Measurements from ENCODE around the gene IL1RAPL1. TPM values are rescaled to one million over a fixed set of nuclear protein-coding genes. Genes with fewer than 3 reads are reported as not detected.

IL1RAPL1 gene
- total RNA-seq, 1 experiment from 2014 or later = not detected

- Mint-ChIP-seq H3K4me1 (ENCODE audit: insufficient read depth, unreplicated experiment) (peaks cover 7% of the 10 kb centered on the region), H3K27me3 (ENCODE audit: insufficient read depth, unreplicated experiment) (no peaks in the 10 kb centered on the region), H3K4me3 (ENCODE audit: unreplicated experiment) (no peak overlapping the region), H3K9me3 (ENCODE audit: unreplicated experiment) (no peaks in the 10 kb centered on the region), H3K36me3 (ENCODE audit: insufficient read depth, unreplicated experiment) (no peaks in the 10 kb centered on the region), H3K27ac (ENCODE audit: low read depth, unreplicated experiment) (no peak overlapping the region)
- TF ChIP-seq CTCF (IDR thresholded peaks at IDR 0.05; ENCODE audit: unreplicated experiment) = no peak
- BruUV-seq (replicated peaks) = no TSS peak
- intact Hi-C loops (cut with micrococcal nuclease) = no loop called here
- ChIA-PET CTCF (interaction anchor here (0.5 kb wide), 1 partner anchor 193 kb away, joined by 3 read pairs; no protein-coding TSS in a partner anchor), POLR2A (no interaction called here)
- no peak for DNase-seq (ENCODE audit: unreplicated experiment)
Observed at GRCh38 chrX:29023207-29023606, 436.0 kb downstream of the IL1RAPL1 start.

GRCh38 chrX:29024871-29025270, 437.6 kb downstream of the IL1RAPL1 start:
- no peak overlapping the region for H3K4me3 Mint-ChIP-seq (ENCODE audit: unreplicated experiment)
- H3K4me1 Mint-ChIP-seq (ENCODE audit: insufficient read depth, unreplicated experiment) = peaks cover 7% of the 10 kb centered on the region
- no TSS peak for BruUV-seq (replicated peaks)
- ChIA-PET POLR2A (no interaction called here), CTCF (no interaction called here)
- H3K27me3 Mint-ChIP-seq (ENCODE audit: insufficient read depth, unreplicated experiment) = no peaks in the 10 kb centered on the region
- intact Hi-C loops (cut with micrococcal nuclease) = no loop called here
- peak overlapping the region; percentile 11 for H3K27ac Mint-ChIP-seq (ENCODE audit: low read depth, unreplicated experiment)
- H3K9me3 Mint-ChIP-seq (ENCODE audit: unreplicated experiment) = no peaks in the 10 kb centered on the region
- H3K36me3 Mint-ChIP-seq (ENCODE audit: insufficient read depth, unreplicated experiment) = no peaks in the 10 kb centered on the region
- peak; percentile 81 for DNase-seq (ENCODE audit: unreplicated experiment)
- TF ChIP-seq CTCF (IDR thresholded peaks at IDR 0.05; ENCODE audit: unreplicated experiment) = no peak

GRCh38 chrX:29039501-29039900, 452.3 kb downstream of the IL1RAPL1 start:
- no peaks in the 10 kb centered on the region for H3K4me1 Mint-ChIP-seq (ENCODE audit: insufficient read depth, unreplicated experiment)
- no peaks in the 10 kb centered on the region for H3K9me3 Mint-ChIP-seq (ENCODE audit: unreplicated experiment)
- no peak overlapping the region for H3K27ac Mint-ChIP-seq (ENCODE audit: low read depth, unreplicated experiment)
- DNase-seq (ENCODE audit: unreplicated experiment) = no peak
- no peak for TF ChIP-seq CTCF (IDR thresholded peaks at IDR 0.05; ENCODE audit: unreplicated experiment)
- BruUV-seq (replicated peaks) = no TSS peak
- no peaks in the 10 kb centered on the region for H3K36me3 Mint-ChIP-seq (ENCODE audit: insufficient read depth, unreplicated experiment)
- ChIA-PET CTCF (interaction anchor here (0.6 to 1.3 kb wide), 3 partner anchors 17 to 1608 kb away, joined by 3 to 4 read pairs (median 3); no protein-coding TSS in a partner anchor), POLR2A (no interaction called here)
- H3K4me3 Mint-ChIP-seq (ENCODE audit: unreplicated experiment) = no peak overlapping the region
- no peaks in the 10 kb centered on the region for H3K27me3 Mint-ChIP-seq (ENCODE audit: insufficient read depth, unreplicated experiment)
- intact Hi-C loops (cut with micrococcal nuclease) = no loop called here

- no peak for DNase-seq (ENCODE audit: unreplicated experiment)
- intact Hi-C loops (cut with micrococcal nuclease) = no loop called here
Observed at GRCh38 chrX:29040160-29040559, 452.9 kb downstream of the IL1RAPL1 start.

More at GRCh38 chrX:29040160-29040559, 452.9 kb downstream of the IL1RAPL1 start:
- no peak overlapping the region for H3K4me3 Mint-ChIP-seq (ENCODE audit: unreplicated experiment)
- H3K36me3 Mint-ChIP-seq (ENCODE audit: insufficient read depth, unreplicated experiment) = no peaks in the 10 kb centered on the region
- no peaks in the 10 kb centered on the region for H3K4me1 Mint-ChIP-seq (ENCODE audit: insufficient read depth, unreplicated experiment)
- TF ChIP-seq CTCF (IDR thresholded peaks at IDR 0.05; ENCODE audit: unreplicated experiment) = no peak
- no peak overlapping the region for H3K27ac Mint-ChIP-seq (ENCODE audit: low read depth, unreplicated experiment)
- H3K27me3 Mint-ChIP-seq (ENCODE audit: insufficient read depth, unreplicated experiment) = no peaks in the 10 kb centered on the region
- no TSS peak for BruUV-seq (replicated peaks)
- H3K9me3 Mint-ChIP-seq (ENCODE audit: unreplicated experiment) = no peaks in the 10 kb centered on the region
- ChIA-PET POLR2A (no interaction called here), CTCF (interaction anchor here (0.7 to 1.3 kb wide), 2 partner anchors 450 to 452 kb away, joined by 3 to 4 read pairs; no protein-coding TSS in a partner anchor)

Data from MCF 10A (cell line).